ENCODE measurements around the gene DIPK1A. TPM values are rescaled to one million over a fixed set of nuclear protein-coding genes. Genes with fewer than 3 reads are reported as not detected.

The DIPK1A gene
- total RNA-seq, 4 donors from 2014 or later: 3.8 to 7.6 (median 6.7) TPM

- intact Hi-C loops (cut with DNase I; ENCODE audit: low total_unique reads): no loop called here
- DNase-seq (ENCODE audit: low spot score in 2 of 2): no peak
- no peak overlapping the region for H3K4me3 ChIP-seq (ENCODE audit: low read depth, poor library complexity, severe bottlenecking)
- no peak for TF ChIP-seq POLR2A (IDR thresholded peaks at IDR 0.05)
- TF ChIP-seq, protein P1, sequence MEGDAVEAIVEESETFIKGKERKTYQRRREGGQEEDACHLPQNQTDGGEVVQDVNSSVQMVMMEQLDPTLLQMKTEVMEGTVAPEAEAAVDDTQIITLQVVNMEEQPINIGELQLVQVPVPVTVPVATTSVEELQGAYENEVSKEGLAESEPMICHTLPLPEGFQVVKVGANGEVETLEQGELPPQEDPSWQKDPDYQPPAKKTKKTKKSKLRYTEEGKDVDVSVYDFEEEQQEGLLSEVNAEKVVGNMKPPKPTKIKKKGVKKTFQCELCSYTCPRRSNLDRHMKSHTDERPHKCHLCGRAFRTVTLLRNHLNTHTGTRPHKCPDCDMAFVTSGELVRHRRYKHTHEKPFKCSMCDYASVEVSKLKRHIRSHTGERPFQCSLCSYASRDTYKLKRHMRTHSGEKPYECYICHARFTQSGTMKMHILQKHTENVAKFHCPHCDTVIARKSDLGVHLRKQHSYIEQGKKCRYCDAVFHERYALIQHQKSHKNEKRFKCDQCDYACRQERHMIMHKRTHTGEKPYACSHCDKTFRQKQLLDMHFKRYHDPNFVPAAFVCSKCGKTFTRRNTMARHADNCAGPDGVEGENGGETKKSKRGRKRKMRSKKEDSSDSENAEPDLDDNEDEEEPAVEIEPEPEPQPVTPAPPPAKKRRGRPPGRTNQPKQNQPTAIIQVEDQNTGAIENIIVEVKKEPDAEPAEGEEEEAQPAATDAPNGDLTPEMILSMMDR (IDR thresholded peaks at IDR 0.05): no peak
- 60 to 64% methylated on average over 7 of the region's 7 CpGs for WGBS, 2 donors
Measured at GRCh38 chr1:92970990-92971689, 9.9 kb upstream of the DIPK1A start.

DNA sequence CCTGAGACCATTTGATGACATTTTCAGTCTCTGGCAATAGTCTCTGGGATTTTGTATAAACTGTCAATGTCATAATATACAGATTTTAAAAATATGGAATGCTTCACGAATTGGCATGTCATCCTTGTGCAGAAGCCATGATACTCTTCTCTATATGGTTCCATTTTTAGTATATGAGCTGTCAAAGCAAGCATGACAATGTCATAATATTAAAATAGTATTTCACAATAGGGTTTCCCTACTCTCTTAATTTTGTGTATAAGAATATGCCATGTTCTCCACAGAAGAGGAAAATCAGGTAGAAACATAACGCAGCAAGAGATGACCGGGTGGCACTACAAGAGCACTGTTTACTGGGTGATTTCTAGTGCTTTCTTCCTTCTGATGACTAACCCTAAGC, 8.3 kb upstream of the DIPK1A start:
- WGBS, 2 donors: 84 to 88% methylated on average over 3 of the region's 3 CpGs
- TF ChIP-seq, protein P1 (IDR thresholded peaks at IDR 0.05): no peak
- TF ChIP-seq POLR2A (IDR thresholded peaks at IDR 0.05): no peak
- no peak for DNase-seq (ENCODE audit: low spot score in 2 of 2)
- intact Hi-C loops (cut with DNase I; ENCODE audit: low total_unique reads): loop anchor here (10.0 kb wide), 1 partner anchor 105 kb away; no protein-coding TSS in a partner anchor
- H3K4me3 ChIP-seq (ENCODE audit: low read depth, poor library complexity, severe bottlenecking): no peak overlapping the region

GRCh38 chr1:92968138-92969032, 7.1 kb upstream of the DIPK1A start:
- WGBS, 2 donors: 62 to 77% methylated on average over 2 of the region's 2 CpGs
- H3K4me3 ChIP-seq (ENCODE audit: low read depth, poor library complexity, severe bottlenecking): no peak overlapping the region
- intact Hi-C loops (cut with DNase I; ENCODE audit: low total_unique reads): loop anchor here (10.0 kb wide), 1 partner anchor 104 kb away; no protein-coding TSS in a partner anchor
- no peak for TF ChIP-seq POLR2A (IDR thresholded peaks at IDR 0.05)
- TF ChIP-seq, protein P1 (IDR thresholded peaks at IDR 0.05): no peak
- no peak for DNase-seq (ENCODE audit: low spot score in 2 of 2)

- intact Hi-C loops (cut with DNase I; ENCODE audit: low total_unique reads): loop anchor here (10.0 kb wide), 1 partner anchor 100 kb away; no protein-coding TSS in a partner anchor
- no peak for TF ChIP-seq POLR2A (IDR thresholded peaks at IDR 0.05)
- TF ChIP-seq, protein P1 (IDR thresholded peaks at IDR 0.05): no peak
- 62 to 67% methylated on average over 3 of the region's 3 CpGs for WGBS, 2 donors
- no peak overlapping the region for H3K4me3 ChIP-seq (ENCODE audit: low read depth, poor library complexity, severe bottlenecking)
- DNase-seq (ENCODE audit: low spot score in 2 of 2): no peak
Measured at GRCh38 chr1:92964998-92965397, 3.7 kb upstream of the DIPK1A start.

- TF ChIP-seq, protein P1 (IDR thresholded peaks at IDR 0.05): no peak
- no peak for TF ChIP-seq POLR2A (IDR thresholded peaks at IDR 0.05)
- intact Hi-C loops (cut with DNase I; ENCODE audit: low total_unique reads): loop anchor here (10.0 kb wide), 1 partner anchor 100 kb away; no protein-coding TSS in a partner anchor
- no peak for DNase-seq (ENCODE audit: low spot score in 2 of 2)
- no peak overlapping the region for H3K4me3 ChIP-seq (ENCODE audit: low read depth, poor library complexity, severe bottlenecking)
Measured at GRCh38 chr1:92964316-92964715, 3.1 kb upstream of the DIPK1A start.
